Dedifferentiated amniotic fluid mesenchymal stem cell (primary cell): ENCODE data around the gene CDK11B.

Source experiments
- DNase-seq: peaks from one replicate; pipeline ENCODE4 v3.0.0-alpha.2; 2016; ENCODE audit errors: extremely low spot score

The CDK11B gene

GRCh38 chr1:1627261-1627828, 31.5 kb downstream of the CDK11B start:
- DNase-seq, result no peak

GRCh38 chr1:1626207-1627141, 32.3 kb downstream of the CDK11B start:
- DNase-seq, result no peak

GRCh38 chr1:1625824-1626206, 33.0 kb downstream of the CDK11B start:
- DNase-seq, result no peak

- DNase-seq, result no peak
Measured at GRCh38 chr1:1625404-1625775, 33.4 kb downstream of the CDK11B start.

GRCh38 chr1:1624443-1625403, 34.1 kb downstream of the CDK11B start:
- DNase-seq, result no peak

GRCh38 chr1:1623631-1624442, 35.0 kb downstream of the CDK11B start:
- no peak for DNase-seq

GRCh38 chr1:1623181-1623630, 35.6 kb downstream of the CDK11B start:
- no peak for DNase-seq

GRCh38 chr1:1622788-1623094, 36.1 kb downstream of the CDK11B start:
- no peak for DNase-seq

GRCh38 chr1:1622010-1622787, 36.6 kb downstream of the CDK11B start:
- DNase-seq, result no peak

- no peak for DNase-seq
Measured at GRCh38 chr1:1621173-1622009, 37.4 kb downstream of the CDK11B start.

GRCh38 chr1:1620433-1621139, 38.2 kb downstream of the CDK11B start:
- DNase-seq, result no peak

GRCh38 chr1:1619917-1620361, 38.9 kb downstream of the CDK11B start:
- DNase-seq, result no peak

GRCh38 chr1:1618396-1619068, 40.3 kb downstream of the CDK11B start:
- DNase-seq, result no peak

GRCh38 chr1:1617925-1618324, 40.9 kb downstream of the CDK11B start:
- DNase-seq, result no peak

GRCh38 chr1:1617516-1617915, 41.3 kb downstream of the CDK11B start:
- DNase-seq, result no peak

- DNase-seq, result no peak
Measured at GRCh38 chr1:1616838-1617237, 42.0 kb downstream of the CDK11B start.

- no peak for DNase-seq
Measured at GRCh38 chr1:1616045-1616790, 42.6 kb downstream of the CDK11B start.
